ENCODE results near the gene COL4A2. TPM values are rescaled to one million over a fixed set of nuclear protein-coding genes. Genes with fewer than 3 reads are reported as not detected.

Gene COL4A2
- total RNA-seq, 4 donors from 2014 or later = 51.2 to 85.8 (median 70.5) TPM

GRCh38 chr13:110533771-110534670 lies 226.9 kb downstream of the COL4A2 start:
- in situ Hi-C loops (cut with MboI; ENCODE audit: low sequenced_read_pairs in 4 of 4) = no loop called here
- no peak for DNase-seq
- Histone ChIP-seq H3K27me3 (no peaks in the 10 kb centered on the region), H3K9me3 (no peaks in the 10 kb centered on the region), H3K4me1 (no peaks in the 10 kb centered on the region), H3K27ac (no peak overlapping the region), H3K36me3 (no peaks in the 10 kb centered on the region), H3K4me3 (no peak overlapping the region)
- TF ChIP-seq POLR2A (IDR thresholded peaks at IDR 0.05) (no peak), CTCF (IDR thresholded peaks at IDR 0.05 in 4 of 5, conservative IDR thresholded peaks at IDR 0.05 in 1 of 5) (no peak)
- ATAC-seq = no peak
- intact Hi-C loops (cut with DNase I; ENCODE audit: low total_unique reads) = no loop called here

DNA sequence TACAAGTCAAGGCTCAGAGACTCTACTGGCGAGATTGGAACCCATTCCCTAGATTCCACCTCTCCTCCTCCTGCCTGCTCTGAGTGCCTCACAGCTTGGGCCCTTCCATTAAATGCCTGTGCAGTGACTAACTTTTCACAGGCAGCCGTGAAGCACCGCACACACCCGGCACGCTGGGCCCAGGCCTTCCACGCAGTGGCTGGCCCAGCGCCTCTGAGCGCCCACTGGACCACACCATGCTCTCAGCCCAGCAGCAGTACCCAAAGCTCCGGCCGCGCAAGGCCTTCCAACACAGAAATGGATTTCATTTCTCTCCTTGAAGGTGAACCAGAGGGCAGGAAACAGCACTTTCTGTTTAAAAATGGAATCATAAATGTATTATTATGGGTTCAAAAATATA lies 228.4 kb downstream of the COL4A2 start:
- Histone ChIP-seq H3K27ac (no peak overlapping the region), H3K9me3 (no peaks in the 10 kb centered on the region), H3K4me1 (no peaks in the 10 kb centered on the region), H3K27me3 (no peaks in the 10 kb centered on the region), H3K36me3 (no peaks in the 10 kb centered on the region), H3K4me3 (no peak overlapping the region)
- TF ChIP-seq POLR2A (IDR thresholded peaks at IDR 0.05) = no peak
- no peak for TF ChIP-seq CTCF (IDR thresholded peaks at IDR 0.05 in 4 of 5, conservative IDR thresholded peaks at IDR 0.05 in 1 of 5)
- intact Hi-C loops (cut with DNase I; ENCODE audit: low total_unique reads) = no loop called here
- in situ Hi-C loops (cut with MboI; ENCODE audit: low sequenced_read_pairs in 4 of 4) = no loop called here
- no peak for DNase-seq
- no peak for ATAC-seq

DNA sequence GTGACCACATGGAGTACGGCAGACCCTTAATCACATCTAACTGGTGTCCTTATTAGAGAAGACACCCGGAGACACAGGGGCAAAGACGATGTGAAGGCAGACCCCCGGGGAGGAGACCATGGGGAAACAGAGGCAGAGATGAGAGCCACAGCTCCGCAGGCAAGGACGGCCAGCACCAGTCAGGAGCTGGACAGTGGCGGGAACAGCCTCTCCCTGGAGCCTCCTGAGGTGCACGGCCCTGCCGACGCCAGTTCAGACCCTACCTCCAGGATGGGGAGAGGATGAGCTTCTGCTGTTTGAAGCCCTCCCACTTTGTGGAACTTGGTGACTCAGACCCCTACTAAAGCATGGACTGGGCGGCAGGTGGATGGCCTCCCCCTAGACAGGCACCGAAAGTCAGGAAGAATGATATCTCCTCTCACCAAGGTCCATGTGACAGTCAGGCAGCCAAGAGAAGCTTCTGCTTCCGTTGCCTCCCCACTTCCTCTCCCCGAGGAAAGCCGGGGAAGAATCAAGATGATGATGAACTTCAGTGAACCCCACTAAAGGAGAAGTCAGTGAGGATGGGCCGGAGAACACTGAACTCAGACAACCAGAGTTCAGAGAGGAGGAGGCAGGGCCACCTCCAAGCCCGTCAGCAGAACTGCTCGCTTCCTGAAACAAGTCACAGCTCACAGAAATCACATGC lies 229.1 kb downstream of the COL4A2 start:
- in situ Hi-C loops (cut with MboI; ENCODE audit: low sequenced_read_pairs in 4 of 4) = no loop called here
- Histone ChIP-seq H3K36me3 (no peaks in the 10 kb centered on the region), H3K4me1 (peaks cover 4 to 6% of the 10 kb centered on the region in 2 donors), H3K9me3 (no peaks in the 10 kb centered on the region), H3K4me3 (no peak overlapping the region), H3K27me3 (no peaks in the 10 kb centered on the region), H3K27ac (peak overlapping the region in 1 of 4 donors; percentile 28)
- DNase-seq (peak; percentile 50 to 53), ATAC-seq (peak; percentile 35)
- intact Hi-C loops (cut with DNase I; ENCODE audit: low total_unique reads) = no loop called here
- TF ChIP-seq POLR2A (IDR thresholded peaks at IDR 0.05) = no peak
- TF ChIP-seq CTCF (IDR thresholded peaks at IDR 0.05 in 4 of 5, conservative IDR thresholded peaks at IDR 0.05 in 1 of 5) = no peak

DNA sequence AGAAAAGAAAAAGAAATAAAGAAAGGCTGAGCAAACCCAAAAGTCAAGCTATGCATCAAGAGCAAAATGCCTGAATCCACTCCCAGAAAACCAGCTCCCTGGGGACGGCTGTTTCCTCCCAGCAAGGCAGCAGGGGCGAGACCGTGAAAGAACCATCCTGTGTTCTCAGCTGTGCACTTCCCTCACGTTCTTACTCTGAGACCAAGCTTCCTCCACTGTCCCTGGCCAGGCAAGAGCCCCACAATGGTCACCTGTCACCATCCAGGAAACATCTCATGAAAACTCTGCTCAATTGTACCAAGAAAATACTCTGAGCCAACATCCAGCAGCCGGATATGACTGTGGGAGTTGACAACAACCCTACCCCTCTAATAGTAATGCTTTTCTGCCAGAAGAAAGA lies 231.5 kb downstream of the COL4A2 start:
- Histone ChIP-seq H3K36me3 (no peaks in the 10 kb centered on the region), H3K9me3 (no peaks in the 10 kb centered on the region), H3K27ac (peak overlapping the region in 3 of 4 donors; percentile 18 to 59 (median 31)), H3K27me3 (no peaks in the 10 kb centered on the region), H3K4me1 (peaks cover 12 to 14% of the 10 kb centered on the region in 2 donors), H3K4me3 (no peak overlapping the region)
- DNase-seq (no peak), ATAC-seq (peak; percentile 45 to 65)
- intact Hi-C loops (cut with DNase I; ENCODE audit: low total_unique reads) (no loop called here), in situ Hi-C loops (cut with MboI; ENCODE audit: low sequenced_read_pairs in 4 of 4) (no loop called here)
- TF ChIP-seq CTCF (IDR thresholded peaks at IDR 0.05 in 4 of 5, conservative IDR thresholded peaks at IDR 0.05 in 1 of 5) = no peak
- TF ChIP-seq POLR2A (IDR thresholded peaks at IDR 0.05) = no peak
